KMS-11 (cell line): ENCODE results near the gene INHBC.
A peak's percentile ranks its signal among the peaks of the same experiment; 100 is the strongest.

ENCODE experiments used
- H2AFZ ChIP-seq: fragments of 200-600 bp; sonication (generic); 2 replicates; pipeline ENCODE4 v1.6.1; 2016; ENCODE audit warnings: antibody characterized with exemption, mixed run types, low read depth
- H3K27ac ChIP-seq: fragments of 200-600 bp; sonication (generic); 2 replicates; pipeline ENCODE4 v1.6.1; 2016; ENCODE audit warnings: mild to moderate bottlenecking, mixed run types
- H3K27me3 ChIP-seq: fragments of 200-600 bp; sonication (generic); 2 replicates; pipeline ENCODE4 v1.6.1; 2017; ENCODE audit warnings: mild to moderate bottlenecking, low read depth, mixed run types, moderate library complexity; ENCODE audit not compliant: insufficient read depth
- H3K36me3 ChIP-seq: fragments of 200-600 bp; sonication (generic); 2 replicates; pipeline ENCODE4 v1.6.1; 2017; ENCODE audit warnings: mild to moderate bottlenecking, mixed run types; ENCODE audit not compliant: insufficient read depth
- H3K4me1 ChIP-seq: fragments of 200-600 bp; sonication (generic); 2 replicates; pipeline ENCODE4 v1.6.1; 2016; ENCODE audit warnings: mild to moderate bottlenecking, low read depth, mixed run types; ENCODE audit not compliant: poor library complexity, severe bottlenecking
- H3K4me2 ChIP-seq: fragments of 200-600 bp; sonication (generic); 2 replicates; pipeline ENCODE4 v1.7.0; 2016; ENCODE audit warnings: mild to moderate bottlenecking, mixed run types
- H3K4me3 ChIP-seq: fragments of 200-600 bp; sonication (generic); IDR thresholded peaks from 2 replicates; pipeline ENCODE4 v1.6.1; 2017; ENCODE audit warnings: low read depth, low read length, mixed read lengths; ENCODE audit not compliant: insufficient read depth
- H3K79me2 ChIP-seq: fragments of 200-600 bp; sonication (generic); 2 replicates; pipeline ENCODE4 v1.6.1; 2016; ENCODE audit warnings: low read depth, mixed run types; ENCODE audit not compliant: insufficient read depth
- H3K9ac ChIP-seq: fragments of 200-600 bp; sonication (generic); 2 replicates; pipeline ENCODE4 v1.6.1; 2016; ENCODE audit warnings: mild to moderate bottlenecking, mixed run types
- H4K20me1 ChIP-seq: fragments of 200-600 bp; sonication (generic); 2 replicates; pipeline ENCODE4 v1.6.1; 2016; ENCODE audit warnings: mild to moderate bottlenecking, mixed run types; ENCODE audit not compliant: insufficient read depth
- TF ChIP-seq, protein P1 (sequence below): fragments of 200-600 bp; sonication (generic); conservative IDR thresholded peaks from 2 replicates; pipeline ENCODE4 v1.6.1; 2017; ENCODE audit warnings: low read depth, mild to moderate bottlenecking, antibody characterized with exemption, low read length, moderate library complexity, mixed read lengths

Gene INHBC

GRCh38 chr12:57477710-57478681, 43.4 kb downstream of the INHBC start:
- Histone ChIP-seq H3K79me2 (no peaks in the 10 kb centered on the region), H3K27me3 (peaks cover 42% of the 10 kb centered on the region)

GRCh38 chr12:57479043-57479375, 44.4 kb downstream of the INHBC start:
- Histone ChIP-seq H3K27ac (no peak overlapping the region), H3K4me3 (no peak overlapping the region), H2AFZ (no peak overlapping the region), H4K20me1 (no peaks in the 10 kb centered on the region), H3K36me3 (no peaks in the 10 kb centered on the region), H3K4me1 (peaks cover 9% of the 10 kb centered on the region), H3K79me2 (no peaks in the 10 kb centered on the region), H3K4me2 (no peak overlapping the region), H3K27me3 (peaks cover 31% of the 10 kb centered on the region), H3K9ac (no peak overlapping the region)
- TF ChIP-seq, protein P1, sequence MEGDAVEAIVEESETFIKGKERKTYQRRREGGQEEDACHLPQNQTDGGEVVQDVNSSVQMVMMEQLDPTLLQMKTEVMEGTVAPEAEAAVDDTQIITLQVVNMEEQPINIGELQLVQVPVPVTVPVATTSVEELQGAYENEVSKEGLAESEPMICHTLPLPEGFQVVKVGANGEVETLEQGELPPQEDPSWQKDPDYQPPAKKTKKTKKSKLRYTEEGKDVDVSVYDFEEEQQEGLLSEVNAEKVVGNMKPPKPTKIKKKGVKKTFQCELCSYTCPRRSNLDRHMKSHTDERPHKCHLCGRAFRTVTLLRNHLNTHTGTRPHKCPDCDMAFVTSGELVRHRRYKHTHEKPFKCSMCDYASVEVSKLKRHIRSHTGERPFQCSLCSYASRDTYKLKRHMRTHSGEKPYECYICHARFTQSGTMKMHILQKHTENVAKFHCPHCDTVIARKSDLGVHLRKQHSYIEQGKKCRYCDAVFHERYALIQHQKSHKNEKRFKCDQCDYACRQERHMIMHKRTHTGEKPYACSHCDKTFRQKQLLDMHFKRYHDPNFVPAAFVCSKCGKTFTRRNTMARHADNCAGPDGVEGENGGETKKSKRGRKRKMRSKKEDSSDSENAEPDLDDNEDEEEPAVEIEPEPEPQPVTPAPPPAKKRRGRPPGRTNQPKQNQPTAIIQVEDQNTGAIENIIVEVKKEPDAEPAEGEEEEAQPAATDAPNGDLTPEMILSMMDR, result no peak

More at GRCh38 chr12:57477710-57478681, 43.4 kb downstream of the INHBC start:
- TF ChIP-seq, protein P1, result no peak
- Histone ChIP-seq H3K27ac (no peak overlapping the region), H3K4me2 (no peak overlapping the region), H3K4me1 (peaks cover 9% of the 10 kb centered on the region), H4K20me1 (no peaks in the 10 kb centered on the region), H3K9ac (no peak overlapping the region), H2AFZ (0 out of 2 replicates have a peak overlapping the region, but pooled peaks have one; percentile 16), H3K4me3 (no peak overlapping the region), H3K36me3 (no peaks in the 10 kb centered on the region)

DNA sequence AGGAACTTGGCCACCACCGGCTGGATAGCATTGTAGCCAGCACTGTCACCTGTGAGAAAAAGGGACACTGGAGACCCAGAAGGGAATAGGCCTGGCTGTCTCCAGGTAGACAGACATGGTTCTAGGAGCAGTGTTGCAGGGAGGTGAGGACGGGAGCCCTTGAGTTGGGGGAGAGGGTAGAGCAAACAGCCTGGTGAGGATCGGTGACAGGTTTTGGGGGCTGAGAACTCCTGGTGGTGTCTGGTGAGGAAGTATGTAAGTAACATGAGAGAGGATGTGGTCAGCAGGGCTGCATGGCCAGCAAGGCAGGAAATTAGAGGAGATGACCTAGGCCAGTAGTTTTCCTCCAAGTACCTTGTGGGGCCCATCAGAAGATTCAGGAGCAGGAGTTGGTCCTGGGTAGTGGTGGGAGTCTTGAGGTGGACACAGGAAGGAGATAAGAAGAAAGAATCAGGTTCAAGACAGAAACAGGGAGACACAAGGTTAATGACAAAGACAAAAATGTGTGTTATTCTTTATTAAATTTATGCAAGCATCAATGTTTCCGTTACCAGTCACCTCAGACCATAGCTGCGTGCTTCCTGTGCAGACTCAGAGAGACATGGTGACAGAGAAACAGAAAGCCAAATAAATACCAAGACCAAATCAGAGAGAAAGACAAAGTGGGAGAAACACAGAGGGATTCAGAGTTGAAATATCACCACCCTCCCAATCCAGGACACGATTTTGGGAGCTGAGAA, 45.0 kb downstream of the INHBC start, which contains the start of gene ARHGAP9:
Gene ARHGAP9 (minus strand): TSS at position 491 of the 740 bp plus-strand sequence. CDS start 460 bp downstream, at position 31.
- H4K20me1 ChIP-seq, result no peaks in the 10 kb centered on the region
- no peaks in the 10 kb centered on the region for H3K36me3 ChIP-seq
- no peak within 1 kb of the TSS for H3K27ac ChIP-seq
- TF ChIP-seq, protein P1, result no peak
- no peak within 1 kb of the TSS for H3K9ac ChIP-seq
- H3K4me1 ChIP-seq, result peaks cover 9% of the 10 kb centered on the region
- peaks cover 26% of the 10 kb centered on the region for H3K27me3 ChIP-seq
- no peak within 1 kb of the TSS for H3K4me3 ChIP-seq
- H2AFZ ChIP-seq, result no peak within 1 kb of the TSS
- no peaks in the 10 kb centered on the region for H3K79me2 ChIP-seq
- no peak within 1 kb of the TSS for H3K4me2 ChIP-seq

- Histone ChIP-seq H4K20me1 (no peaks in the 10 kb centered on the region), H3K27ac (no peak overlapping the region), H3K27me3 (peaks cover 26% of the 10 kb centered on the region), H2AFZ (no peak overlapping the region), H3K36me3 (no peaks in the 10 kb centered on the region), H3K4me2 (no peak overlapping the region), H3K79me2 (no peaks in the 10 kb centered on the region), H3K4me1 (peaks cover 9% of the 10 kb centered on the region), H3K4me3 (no peak overlapping the region), H3K9ac (no peak overlapping the region)
- TF ChIP-seq, protein P1, result no peak
These were observed 47.1 kb downstream of the INHBC start for GRCh38 chr12:57481671-57482070.
